SK-N-SH (cell line): ENCODE measurements around the gene CACNG4. TPM values are rescaled to one million over a fixed set of nuclear protein-coding genes. Genes with fewer than 3 reads are reported as not detected.

ENCODE experiments used
- CTCF ChIA-PET: fragments of 300-600, 350-600 bp; formaldehyde crosslinking; extraction: SDS; loops from one replicate; lab custom pipeline; 2021; lab: Yijun Ruan, JAX
- POLR2A ChIA-PET: fragments of 350-600 bp; sonication (Branson Sonifier 250); formaldehyde crosslinking; extraction: SDS; loops from one replicate; lab custom pipeline; 2020; ENCODE audit warnings: antibody characterized with exemption, inconsistent platforms; lab: Yijun Ruan, JAX
- DNase-seq: peaks from one replicate; pipeline ENCODE4 v3.0.0; 2012
- H2AFZ ChIP-seq: fragments of 200-600 bp; sonication (generic); 2 replicates; pipeline ENCODE4 v1.8.1; 2016; ENCODE audit warnings: antibody characterized with exemption, mild to moderate bottlenecking, low read depth
- H3F3A ChIP-seq: fragments of 200-600 bp; sonication (generic); replicated peaks from 2 replicates; pipeline ENCODE3; 2016; ENCODE audit warnings: antibody characterized with exemption, mild to moderate bottlenecking; ENCODE audit not compliant: insufficient read depth
- H3K27ac ChIP-seq, 2 experiments: fragments of 200-500 bp in 1 of 2; fragments of 200-600 bp in 1 of 2; sonication (Bioruptor generic) in 1 of 2; sonication (generic), shearing (Covaris generic) in 1 of 2; 2 replicates each; pipeline versions ENCODE4 v1.5.1 to v1.6.1; 2014 to 2016; ENCODE audit warnings: low read depth in 2 of 2, inconsistent platforms in 1 of 2, low read length in 1 of 2, mild to moderate bottlenecking in 1 of 2, mixed read lengths in 1 of 2
- H3K27me3 ChIP-seq: fragments of 200-600 bp; sonication (generic), shearing (Covaris generic); 2 replicates; pipeline ENCODE4 v1.6.1; 2016; ENCODE audit warnings: mixed run types; ENCODE audit not compliant: insufficient read depth
- H3K36me3 ChIP-seq, 2 experiments: fragments of 200-500 bp in 1 of 2; fragments of 200-600 bp in 1 of 2; sonication (Bioruptor generic) in 1 of 2; sonication (generic) in 1 of 2; replicated peaks in 1 of 2; 2 replicates each; pipeline versions ENCODE3 to v1.5.1; 2014 to 2016; ENCODE audit warnings: low read length in 1 of 2, mild to moderate bottlenecking in 1 of 2; ENCODE audit not compliant: insufficient read depth in 2 of 2, control insufficient read depth in 1 of 2
- H3K4me1 ChIP-seq, 2 experiments: fragments of 200-500 bp in 1 of 2; fragments of 200-600 bp in 1 of 2; sonication (Bioruptor generic) in 1 of 2; sonication (generic), shearing (Covaris generic) in 1 of 2; 2 replicates each; pipeline versions ENCODE4 v1.5.1 to v1.6.1; 2014 to 2016; ENCODE audit warnings: low read depth in 1 of 2, low read length in 1 of 2, mixed run types in 1 of 2; ENCODE audit not compliant: insufficient read depth in 2 of 2, control insufficient read depth in 1 of 2
- H3K4me2 ChIP-seq: fragments of 200-600 bp; sonication (generic), shearing (Covaris generic); 2 replicates; pipeline ENCODE4 v1.6.1; 2017; ENCODE audit warnings: mixed run types
- H3K4me3 ChIP-seq, 2 experiments: fragments of 200-500 bp in 1 of 2; fragments of 200-600 bp in 1 of 2; sonication (Bioruptor generic) in 1 of 2; sonication (generic), shearing (Covaris generic) in 1 of 2; 2 replicates each; pipeline versions ENCODE4 v1.5.1 to v1.8.1; 2014 to 2016; ENCODE audit warnings: low read depth in 2 of 2, inconsistent platforms in 1 of 2, low read length in 1 of 2, mild to moderate bottlenecking in 1 of 2, mixed read lengths in 1 of 2, moderate library complexity in 1 of 2
- H3K79me2 ChIP-seq: fragments of 200-600 bp; sonication (generic); 2 replicates; pipeline ENCODE4 v1.8.1; 2017; ENCODE audit warnings: mild to moderate bottlenecking; ENCODE audit not compliant: insufficient read depth
- H3K9ac ChIP-seq: fragments of 200-600 bp; sonication (generic); 2 replicates; pipeline ENCODE4 v1.6.1; 2017; ENCODE audit warnings: mixed run types
- H3K9me2 ChIP-seq: fragments of 200-600 bp; sonication (generic); 2 replicates; pipeline ENCODE4 v1.6.1; 2017; ENCODE audit warnings: mixed run types
- H3K9me3 ChIP-seq: fragments of 200-600 bp; sonication (generic); 2 replicates; pipeline ENCODE4 v1.6.1; 2017; ENCODE audit warnings: mixed run types, mild to moderate bottlenecking, moderate library complexity
- H4K20me1 ChIP-seq: fragments of 200-600 bp; sonication (generic); 2 replicates; pipeline ENCODE4 v1.6.1; 2017; ENCODE audit warnings: mild to moderate bottlenecking, mixed run types; ENCODE audit not compliant: insufficient read depth
- ELF1 ChIP-seq: IDR thresholded peaks from 2 replicates; pipeline ENCODE4 v1.4.0; 2012
- EP300 ChIP-seq, 2 experiments: IDR thresholded peaks; 2 replicates each; pipeline versions ENCODE4 v1.4.0 to v1.6.1; 2012; ENCODE audit warnings: borderline replicate concordance in 1 of 2, low read depth in 1 of 2, low read length in 1 of 2
- EZH2phosphoT487 ChIP-seq: fragments of 200-600 bp; sonication (generic); IDR thresholded peaks from 2 replicates; pipeline ENCODE4 v1.6.1; 2017; ENCODE audit warnings: low read depth, mixed run types, mild to moderate bottlenecking, antibody characterized with exemption, moderate library complexity, borderline replicate concordance
- FOXJ3 ChIP-seq: sonication (generic); formaldehyde crosslinking; IDR thresholded peaks from 2 replicates; pipeline ENCODE4 v1.5.1; 2020; ENCODE audit warnings: mild to moderate bottlenecking, missing genetic modification reagents
- FOXM1 ChIP-seq: IDR thresholded peaks from 2 replicates; pipeline ENCODE4 v1.4.0; 2012; ENCODE audit warnings: low read depth, mild to moderate bottlenecking
- GABPA ChIP-seq: IDR thresholded peaks from 2 replicates; pipeline ENCODE4 v1.4.0; 2012; ENCODE audit warnings: low read depth, mild to moderate bottlenecking
- MXI1 ChIP-seq: IDR thresholded peaks from 2 replicates; pipeline ENCODE4 v1.6.1; 2012; ENCODE audit warnings: mild to moderate bottlenecking, low read depth, low read length, improper control_type of control experiment
- NFIC ChIP-seq: IDR thresholded peaks from 2 replicates; pipeline ENCODE4 v1.4.0; 2012; ENCODE audit warnings: borderline replicate concordance
- RFX5 ChIP-seq: IDR thresholded peaks from 2 replicates; pipeline ENCODE4 v1.6.1; 2012; ENCODE audit warnings: mild to moderate bottlenecking, improper control_type of control experiment, low read length
- WGBS: methylation state at CpG from one replicate; pipeline ENCODE4 v1.1.6; 2017; ENCODE audit warnings: low lambda C conversion rate; 5-methylcytosine and 5-hydroxymethylcytosine counted together
- polyA plus RNA-seq, 3 experiments: library from polyadenylated mRNA; depleted of rRNA; stranded (reverse); fragments of >200 nt; gene quantifications; 2 replicates each; pipeline ENCODE4 v1.2.3, GENCODE V29; 2012
- TF ChIP-seq, protein P1 (sequence below): fragments of 150-350 bp; IDR thresholded peaks from 2 replicates; pipeline ENCODE4 v1.6.1; 2016; ENCODE audit warnings: mild to moderate bottlenecking, low read depth, low read length
- TF ChIP-seq, protein P2 (sequence below): IDR thresholded peaks from 2 replicates; pipeline ENCODE4 v1.6.1; 2012; ENCODE audit warnings: mild to moderate bottlenecking, low read depth, low read length, moderate library complexity
- TF ChIP-seq, protein P3 (sequence below): IDR thresholded peaks from 2 replicates; pipeline ENCODE4 v1.4.0; 2012; ENCODE audit warnings: low read depth
- TF ChIP-seq, protein P4 (sequence below): IDR thresholded peaks from 2 replicates; pipeline ENCODE4 v1.4.0; 2012; ENCODE audit warnings: low read depth, borderline replicate concordance
- TF ChIP-seq, protein P5 (sequence below): IDR thresholded peaks from 2 replicates; pipeline ENCODE4 v1.4.0; 2012; ENCODE audit warnings: low read depth, borderline replicate concordance

CACNG4 gene
- polyA plus RNA-seq, 1 of the 3 experiments (the other 2 are of a cell fraction): 13.2 TPM

DNA sequence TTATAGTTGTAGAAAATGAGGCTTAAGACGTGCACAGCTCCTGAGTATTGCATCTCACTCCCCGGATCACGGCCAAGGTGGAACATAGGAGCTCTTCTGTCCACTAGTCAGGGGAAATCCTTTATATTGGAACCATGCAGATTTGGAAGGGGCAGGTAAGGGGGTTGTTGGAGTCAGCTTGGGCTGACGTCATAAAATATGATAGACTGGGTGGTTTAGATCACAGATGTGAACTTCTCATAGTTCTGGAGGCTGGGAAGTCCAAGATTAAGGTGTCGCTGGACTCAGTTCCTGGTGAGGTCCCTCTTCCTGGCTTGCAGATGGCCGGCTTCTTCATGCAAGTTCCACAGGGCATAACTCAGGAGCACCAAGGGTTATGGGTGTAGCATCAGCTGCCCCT is 5.6 kb downstream of the CACNG4 start:
- H4K20me1 ChIP-seq: peaks cover 20% of the 10 kb centered on the region
- no peak overlapping the region for H3K9ac ChIP-seq
- no peak for TF ChIP-seq EZH2phosphoT487
- TF ChIP-seq EP300 (IDR thresholded peaks at IDR 0.05; ENCODE audit: borderline replicate concordance in 1 of 2, low read depth in 1 of 2, low read length in 1 of 2): no peak
- TF ChIP-seq FOXM1: no peak
- TF ChIP-seq, protein P1, sequence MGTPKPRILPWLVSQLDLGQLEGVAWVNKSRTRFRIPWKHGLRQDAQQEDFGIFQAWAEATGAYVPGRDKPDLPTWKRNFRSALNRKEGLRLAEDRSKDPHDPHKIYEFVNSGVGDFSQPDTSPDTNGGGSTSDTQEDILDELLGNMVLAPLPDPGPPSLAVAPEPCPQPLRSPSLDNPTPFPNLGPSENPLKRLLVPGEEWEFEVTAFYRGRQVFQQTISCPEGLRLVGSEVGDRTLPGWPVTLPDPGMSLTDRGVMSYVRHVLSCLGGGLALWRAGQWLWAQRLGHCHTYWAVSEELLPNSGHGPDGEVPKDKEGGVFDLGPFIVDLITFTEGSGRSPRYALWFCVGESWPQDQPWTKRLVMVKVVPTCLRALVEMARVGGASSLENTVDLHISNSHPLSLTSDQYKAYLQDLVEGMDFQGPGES: no peak
- no peak for TF ChIP-seq GABPA
- no peak for TF ChIP-seq NFIC
- no peak for TF ChIP-seq FOXJ3 (CRISPR knock-in tag)
- TF ChIP-seq, protein P2, sequence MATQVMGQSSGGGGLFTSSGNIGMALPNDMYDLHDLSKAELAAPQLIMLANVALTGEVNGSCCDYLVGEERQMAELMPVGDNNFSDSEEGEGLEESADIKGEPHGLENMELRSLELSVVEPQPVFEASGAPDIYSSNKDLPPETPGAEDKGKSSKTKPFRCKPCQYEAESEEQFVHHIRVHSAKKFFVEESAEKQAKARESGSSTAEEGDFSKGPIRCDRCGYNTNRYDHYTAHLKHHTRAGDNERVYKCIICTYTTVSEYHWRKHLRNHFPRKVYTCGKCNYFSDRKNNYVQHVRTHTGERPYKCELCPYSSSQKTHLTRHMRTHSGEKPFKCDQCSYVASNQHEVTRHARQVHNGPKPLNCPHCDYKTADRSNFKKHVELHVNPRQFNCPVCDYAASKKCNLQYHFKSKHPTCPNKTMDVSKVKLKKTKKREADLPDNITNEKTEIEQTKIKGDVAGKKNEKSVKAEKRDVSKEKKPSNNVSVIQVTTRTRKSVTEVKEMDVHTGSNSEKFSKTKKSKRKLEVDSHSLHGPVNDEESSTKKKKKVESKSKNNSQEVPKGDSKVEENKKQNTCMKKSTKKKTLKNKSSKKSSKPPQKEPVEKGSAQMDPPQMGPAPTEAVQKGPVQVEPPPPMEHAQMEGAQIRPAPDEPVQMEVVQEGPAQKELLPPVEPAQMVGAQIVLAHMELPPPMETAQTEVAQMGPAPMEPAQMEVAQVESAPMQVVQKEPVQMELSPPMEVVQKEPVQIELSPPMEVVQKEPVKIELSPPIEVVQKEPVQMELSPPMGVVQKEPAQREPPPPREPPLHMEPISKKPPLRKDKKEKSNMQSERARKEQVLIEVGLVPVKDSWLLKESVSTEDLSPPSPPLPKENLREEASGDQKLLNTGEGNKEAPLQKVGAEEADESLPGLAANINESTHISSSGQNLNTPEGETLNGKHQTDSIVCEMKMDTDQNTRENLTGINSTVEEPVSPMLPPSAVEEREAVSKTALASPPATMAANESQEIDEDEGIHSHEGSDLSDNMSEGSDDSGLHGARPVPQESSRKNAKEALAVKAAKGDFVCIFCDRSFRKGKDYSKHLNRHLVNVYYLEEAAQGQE: no peak
- no peak for TF ChIP-seq ELF1
- TF ChIP-seq, protein P3, sequence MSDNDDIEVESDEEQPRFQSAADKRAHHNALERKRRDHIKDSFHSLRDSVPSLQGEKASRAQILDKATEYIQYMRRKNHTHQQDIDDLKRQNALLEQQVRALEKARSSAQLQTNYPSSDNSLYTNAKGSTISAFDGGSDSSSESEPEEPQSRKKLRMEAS: no peak
- TF ChIP-seq, protein P4, sequence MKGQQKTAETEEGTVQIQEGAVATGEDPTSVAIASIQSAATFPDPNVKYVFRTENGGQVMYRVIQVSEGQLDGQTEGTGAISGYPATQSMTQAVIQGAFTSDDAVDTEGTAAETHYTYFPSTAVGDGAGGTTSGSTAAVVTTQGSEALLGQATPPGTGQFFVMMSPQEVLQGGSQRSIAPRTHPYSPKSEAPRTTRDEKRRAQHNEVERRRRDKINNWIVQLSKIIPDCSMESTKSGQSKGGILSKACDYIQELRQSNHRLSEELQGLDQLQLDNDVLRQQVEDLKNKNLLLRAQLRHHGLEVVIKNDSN: no peak
- no peak for TF ChIP-seq MXI1
- TF ChIP-seq, protein P5, sequence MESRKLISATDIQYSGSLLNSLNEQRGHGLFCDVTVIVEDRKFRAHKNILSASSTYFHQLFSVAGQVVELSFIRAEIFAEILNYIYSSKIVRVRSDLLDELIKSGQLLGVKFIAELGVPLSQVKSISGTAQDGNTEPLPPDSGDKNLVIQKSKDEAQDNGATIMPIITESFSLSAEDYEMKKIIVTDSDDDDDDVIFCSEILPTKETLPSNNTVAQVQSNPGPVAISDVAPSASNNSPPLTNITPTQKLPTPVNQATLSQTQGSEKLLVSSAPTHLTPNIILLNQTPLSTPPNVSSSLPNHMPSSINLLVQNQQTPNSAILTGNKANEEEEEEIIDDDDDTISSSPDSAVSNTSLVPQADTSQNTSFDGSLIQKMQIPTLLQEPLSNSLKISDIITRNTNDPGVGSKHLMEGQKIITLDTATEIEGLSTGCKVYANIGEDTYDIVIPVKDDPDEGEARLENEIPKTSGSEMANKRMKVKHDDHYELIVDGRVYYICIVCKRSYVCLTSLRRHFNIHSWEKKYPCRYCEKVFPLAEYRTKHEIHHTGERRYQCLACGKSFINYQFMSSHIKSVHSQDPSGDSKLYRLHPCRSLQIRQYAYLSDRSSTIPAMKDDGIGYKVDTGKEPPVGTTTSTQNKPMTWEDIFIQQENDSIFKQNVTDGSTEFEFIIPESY: no peak
- TF ChIP-seq RFX5: no peak
- TF ChIP-seq, all 33 proteins: peak for 0
- no peak overlapping the region for H3K4me3 ChIP-seq
- peaks cover 0 to 81% of the 10 kb centered on the region in 2 experiments; a peak in 2 of 4 replicates for H3K4me1 ChIP-seq
- H3K9me3 ChIP-seq: no peaks in the 10 kb centered on the region
- CTCF ChIA-PET: interaction anchor here (0.7 to 6.8 kb wide), 17 partner anchors 9 to 256 kb away, joined by 3 to 60 read pairs (median 4); no protein-coding TSS in a partner anchor
- no peaks in the 10 kb centered on the region for H3K9me2 ChIP-seq
- H3K79me2 ChIP-seq: peaks cover 15% of the 10 kb centered on the region; the same call in 1 of the 2 replicates
- H2AFZ ChIP-seq: no peak overlapping the region
- DNase-seq: no peak
- POLR2A ChIA-PET: interaction anchor here (0.5 to 10.4 kb wide), 4 partner anchors 11 to 50 kb away, joined by 3 to 125 read pairs (median 3); no protein-coding TSS in a partner anchor
- peaks cover 0 to 4% of the 10 kb centered on the region in 2 experiments for H3K36me3 ChIP-seq
- H3K4me2 ChIP-seq: no peak overlapping the region
- no peaks in the 10 kb centered on the region for H3F3A ChIP-seq
- 78% methylated on average over 6 of the region's 6 CpGs for WGBS
- peak overlapping the region in 1 of 2 experiments; percentile 97; a peak in 2 of 4 replicates for H3K27ac ChIP-seq
- no peaks in the 10 kb centered on the region for H3K27me3 ChIP-seq
